Smooth muscle cell of bladder (primary cell): ENCODE measurements around the gene TGM1. TPM values are rescaled to one million over a fixed set of nuclear protein-coding genes. Genes with fewer than 3 reads are reported as not detected.

Experiments
- total RNA-seq: library from RNA; depleted of rRNA; stranded (reverse); fragments of >200 nt; gene quantifications from 2 replicates; pipeline ENCODE4 v1.2.3, GENCODE V29; 2014

Gene TGM1
- total RNA-seq, 1 donor from 2014 or later, result 0.71 TPM

Other genes with a start within 250 kb of the TGM1 start
- under 0.01 TPM in 2 replicates for gene CARMIL3, start 211.2 kb downstream of the TGM1 start, total RNA-seq
- not detected in 2 replicates for gene CPNE6, start 191.6 kb downstream of the TGM1 start, total RNA-seq
- 20.1 and 38.3 TPM in 2 replicates for gene PCK2, start 168.9 kb downstream of the TGM1 start, total RNA-seq
- 50.9 and 53.0 TPM in 2 replicates for gene DCAF11, start 148.4 kb downstream of the TGM1 start, total RNA-seq
- gene NRL, start 148.2 kb downstream of the TGM1 start, total RNA-seq, result 0.28 and 0.46 TPM in 2 replicates
- gene FITM1, start 132.5 kb downstream of the TGM1 start, total RNA-seq, result under 0.01 TPM in 1 of 2 replicates, not detected in the other
- 104 and 134 TPM in 2 replicates for gene PSME1, start 127.0 kb downstream of the TGM1 start, total RNA-seq
- gene EMC9, start 121.6 kb downstream of the TGM1 start, total RNA-seq, result 17.4 and 17.8 TPM in 2 replicates
- gene PSME2, start 116.6 kb downstream of the TGM1 start, total RNA-seq, result 83.8 and 104 TPM in 2 replicates
- 25.0 and 32.0 TPM in 2 replicates for gene RNF31, start 115.7 kb downstream of the TGM1 start, total RNA-seq
- 65.7 and 69.2 TPM in 2 replicates for gene IRF9, start 101.9 kb downstream of the TGM1 start, total RNA-seq
- 0.85 and 1.2 TPM in 2 replicates for gene REC8, start 91.1 kb downstream of the TGM1 start, total RNA-seq
- 27.4 and 27.8 TPM in 2 replicates for gene IPO4, start 74.4 kb downstream of the TGM1 start, total RNA-seq
- gene TM9SF1, start 67.7 kb downstream of the TGM1 start, total RNA-seq, result 50.9 and 58.4 TPM in 2 replicates
- gene TSSK4, start 57.5 kb downstream of the TGM1 start, total RNA-seq, result 0.14 and 0.28 TPM in 2 replicates
- 19.7 and 20.3 TPM in 2 replicates for gene CHMP4A, start 49.7 kb downstream of the TGM1 start, total RNA-seq
- gene MDP1, start 47.1 kb downstream of the TGM1 start, total RNA-seq, result 16.2 and 17.7 TPM in 2 replicates
- gene NEDD8, start 30.8 kb downstream of the TGM1 start, total RNA-seq, result 226 and 239 TPM in 2 replicates
- gene GMPR2, start 30.2 kb downstream of the TGM1 start, total RNA-seq, result 123 and 126 TPM in 2 replicates
- 37.0 and 42.7 TPM in 2 replicates for gene TINF2, start 20.6 kb downstream of the TGM1 start, total RNA-seq
- 16.6 and 20.1 TPM in 2 replicates for gene RABGGTA, start 8.4 kb upstream of the TGM1 start, total RNA-seq
- 7.2 and 10.5 TPM in 2 replicates for gene DHRS1, start 36.6 kb upstream of the TGM1 start, total RNA-seq
- gene NOP9, start 36.7 kb upstream of the TGM1 start, total RNA-seq, result 14.2 and 17.1 TPM in 2 replicates
- 1.00 and 1.8 TPM in 2 replicates for gene CIDEB, start 44.8 kb upstream of the TGM1 start, total RNA-seq
- 1.6 and 2.7 TPM in 2 replicates for gene LTB4R2, start 47.0 kb upstream of the TGM1 start, total RNA-seq
- gene LTB4R, start 48.3 kb upstream of the TGM1 start, total RNA-seq, result 0.71 and 1.9 TPM in 2 replicates
- 3.4 and 5.3 TPM in 2 replicates for gene ADCY4, start 71.9 kb upstream of the TGM1 start, total RNA-seq
- gene RIPK3, start 76.8 kb upstream of the TGM1 start, total RNA-seq, result 2.5 and 2.8 TPM in 2 replicates
- gene NFATC4, start 105.0 kb upstream of the TGM1 start, total RNA-seq, result 48.2 and 66.7 TPM in 2 replicates
- gene NYNRIN, start 135.8 kb upstream of the TGM1 start, total RNA-seq, result 6.4 and 10.2 TPM in 2 replicates
- 3.3 and 3.4 TPM in 2 replicates for gene CBLN3, start 166.5 kb upstream of the TGM1 start, total RNA-seq
- 42.5 and 60.6 TPM in 2 replicates for gene KHNYN, start 166.8 kb upstream of the TGM1 start, total RNA-seq
- gene SDR39U1, start 179.6 kb upstream of the TGM1 start, total RNA-seq, result 9.4 and 10.3 TPM in 2 replicates
- gene CMA1, start 245.1 kb upstream of the TGM1 start, total RNA-seq, result not detected in 2 replicates